GM18858 (cell line): Measurements from ENCODE around the gene CFAP107.
"Not testable (repeated sequence)": the region's sequence is repeated elsewhere in the genome, so short reads cannot be mapped to it uniquely, and the experiment has no call there.

ENCODE experiments used
- ATAC-seq: cut with Tn5 transposase; IDR thresholded peaks from one replicate; pipeline ENCODE4 v1.9.1; 2021; ENCODE audit not compliant: unreplicated experiment

CFAP107 gene

GRCh38 chr1:12745992-12746323 is at the start of gene CFAP107:
Gene CFAP107 (plus strand): TSS chr1:12746200. CDS start chr1:12746431, 231 bp downstream.
- no peak for ATAC-seq

- no peak for ATAC-seq
These were observed 49.3 kb upstream of the CFAP107 start for GRCh38 chr1:12696658-12697057.

- ATAC-seq: no peak
These were observed 48.6 kb upstream of the CFAP107 start for GRCh38 chr1:12697397-12697796.

- no peak for ATAC-seq
These were observed 42.1 kb upstream of the CFAP107 start for GRCh38 chr1:12703821-12704451.

- no peak for ATAC-seq
These were observed 39.9 kb upstream of the CFAP107 start for GRCh38 chr1:12706061-12706460.

- no peak for ATAC-seq
These were observed 37.5 kb upstream of the CFAP107 start for GRCh38 chr1:12708396-12709090.

- ATAC-seq: no peak
These were observed 36.9 kb upstream of the CFAP107 start for GRCh38 chr1:12709091-12709491.

- ATAC-seq: no peak
These were observed 36.3 kb upstream of the CFAP107 start for GRCh38 chr1:12709696-12710095.

- ATAC-seq: no peak
These were observed 34.5 kb upstream of the CFAP107 start for GRCh38 chr1:12711536-12711935.

- no peak for ATAC-seq
These were observed 33.9 kb upstream of the CFAP107 start for GRCh38 chr1:12712076-12712475.

GRCh38 chr1:12712929-12713328 is 33.1 kb upstream of the CFAP107 start:
- no peak for ATAC-seq

GRCh38 chr1:12713651-12714050 is 32.3 kb upstream of the CFAP107 start:
- ATAC-seq: not testable (repeated sequence)

- no peak for ATAC-seq
These were observed 31.1 kb upstream of the CFAP107 start for GRCh38 chr1:12714710-12715475.

GRCh38 chr1:12715896-12716437 is 30.0 kb upstream of the CFAP107 start, which contains the start of gene AADACL3:
Gene AADACL3 (plus strand): TSS chr1:12716110. CDS start chr1:12716177, 67 bp downstream.
- ATAC-seq: no peak

- no peak for ATAC-seq
These were observed 28.6 kb upstream of the CFAP107 start for GRCh38 chr1:12717301-12717838.

- no peak for ATAC-seq
These were observed 23.4 kb upstream of the CFAP107 start for GRCh38 chr1:12722626-12723025.

GRCh38 chr1:12728391-12728790 is 17.6 kb upstream of the CFAP107 start:
- ATAC-seq: no peak

GRCh38 chr1:12730156-12730555 is 15.8 kb upstream of the CFAP107 start:
- no peak for ATAC-seq

GRCh38 chr1:12731084-12731483 is 14.9 kb upstream of the CFAP107 start:
- ATAC-seq: not testable (repeated sequence)

- no peak for ATAC-seq
These were observed 11.3 kb upstream of the CFAP107 start for GRCh38 chr1:12734651-12735050.

GRCh38 chr1:12738934-12739333 is 7.1 kb upstream of the CFAP107 start:
- ATAC-seq: no peak
